ENCODE measurements around the gene DDX47.
"Not testable (repeated sequence)": the region's sequence is repeated elsewhere in the genome, so short reads cannot be mapped to it uniquely, and the experiment has no call there.

DDX47 gene

DNA sequence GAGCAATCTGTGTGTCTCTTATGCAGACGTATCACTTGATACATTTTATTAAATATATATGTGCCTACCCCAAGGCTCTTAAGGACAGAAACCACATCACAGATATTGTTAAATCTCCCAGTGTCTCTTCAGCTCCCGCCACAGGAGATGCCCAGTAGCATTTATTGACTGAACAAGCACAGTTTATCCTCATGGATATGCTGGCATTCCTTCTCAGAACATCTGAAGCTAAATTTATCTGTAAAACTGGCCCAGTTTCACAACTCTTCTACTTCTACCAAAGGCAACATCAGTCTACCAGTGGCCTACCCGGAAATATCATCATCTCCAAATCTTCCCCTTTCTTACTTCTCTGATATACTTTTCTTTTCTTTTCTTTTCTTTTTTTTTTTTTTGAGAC, 17.0 kb upstream of the DDX47 start:
- Histone ChIP-seq H3K9me3 (ENCODE audit: control insufficient read depth, low read length) (no peaks in the 10 kb centered on the region), H3K4me1 (ENCODE audit: control insufficient read depth, insufficient read depth, low read length) (peaks cover 9% of the 10 kb centered on the region), H3K27ac (ENCODE audit: insufficient read depth, low read depth, low read length, poor library complexity, severe bottlenecking) (no peak overlapping the region), H3K27me3 (ENCODE audit: control insufficient read depth, insufficient read depth, low read length, poor library complexity, severe bottlenecking) (no peaks in the 10 kb centered on the region), H3K4me3 (ENCODE audit: insufficient read depth, low read depth, low read length) (no peak overlapping the region), H3K36me3 (ENCODE audit: control insufficient read depth, insufficient read depth, low read length) (no peaks in the 10 kb centered on the region)
- WGBS, 2 experiments = 66 to 80% methylated on average over 2 to 3 of the region's 3 CpGs

DNA sequence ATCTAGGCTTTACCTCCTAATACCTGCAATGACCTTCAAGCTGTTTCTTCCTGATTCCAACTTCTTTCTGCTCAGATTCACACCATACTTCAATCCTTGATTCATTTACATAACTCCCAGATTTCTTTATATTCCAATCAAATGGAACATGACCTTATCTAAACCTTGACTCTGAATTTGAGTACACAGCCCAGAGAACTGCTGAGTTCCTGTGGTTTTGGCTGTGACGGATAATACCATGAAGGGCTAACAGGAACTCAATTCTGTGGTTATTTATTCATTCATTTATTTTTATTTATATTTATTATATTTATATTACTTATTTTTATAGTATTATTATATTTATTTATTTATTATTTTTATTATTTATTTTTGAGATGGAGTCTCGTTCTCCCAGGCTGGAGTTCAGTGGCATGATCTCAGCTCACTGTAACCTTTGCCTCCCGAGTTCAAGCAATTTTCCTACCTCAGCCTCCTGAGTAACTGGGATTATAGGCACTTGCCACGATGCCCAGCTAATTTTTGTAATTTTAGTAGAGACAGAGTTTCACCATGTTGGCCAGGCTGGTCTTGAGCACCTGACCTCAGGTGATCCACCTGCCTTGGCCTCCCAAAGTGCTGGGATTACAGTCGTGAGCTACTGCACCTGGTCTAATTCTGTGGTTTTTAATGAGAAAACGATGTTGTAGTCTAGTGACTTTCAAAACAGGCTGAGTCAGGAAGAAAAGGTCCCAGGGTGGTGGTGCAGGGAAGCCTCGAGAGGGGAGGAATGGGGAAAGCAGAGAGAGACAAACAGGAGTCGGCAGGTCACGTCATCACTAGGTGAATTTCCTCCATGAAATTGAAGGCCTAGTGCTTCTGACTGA, 16.0 kb upstream of the DDX47 start:
- WGBS, 2 experiments = 89 to 93% methylated on average over 8 to 9 of the region's 9 CpGs
- Histone ChIP-seq H3K4me3 (ENCODE audit: insufficient read depth, low read depth, low read length) (no peak overlapping the region), H3K27ac (ENCODE audit: insufficient read depth, low read depth, low read length, poor library complexity, severe bottlenecking) (no peak overlapping the region), H3K36me3 (ENCODE audit: control insufficient read depth, insufficient read depth, low read length) (no peaks in the 10 kb centered on the region), H3K4me1 (ENCODE audit: control insufficient read depth, insufficient read depth, low read length) (peaks cover 3% of the 10 kb centered on the region), H3K9me3 (ENCODE audit: control insufficient read depth, low read length) (no peaks in the 10 kb centered on the region), H3K27me3 (ENCODE audit: control insufficient read depth, insufficient read depth, low read length, poor library complexity, severe bottlenecking) (no peaks in the 10 kb centered on the region)

DNA sequence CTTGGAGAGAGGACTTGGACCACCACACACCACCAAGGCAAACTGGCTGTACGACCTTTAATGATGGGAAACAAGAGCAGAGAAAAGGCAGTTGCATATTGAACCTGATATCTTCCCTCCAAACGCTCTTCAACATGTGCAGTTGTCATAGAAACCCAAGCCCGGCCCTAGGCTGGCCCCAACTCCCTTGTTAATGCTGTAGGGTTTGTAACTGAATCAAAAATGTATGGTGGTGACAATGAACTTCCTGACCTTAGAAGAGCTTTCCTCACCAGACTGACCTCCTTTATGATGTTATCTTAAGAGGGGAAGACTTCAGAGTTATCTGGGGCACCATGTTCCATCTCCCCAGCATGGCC, 15.4 kb upstream of the DDX47 start:
- Histone ChIP-seq H3K4me3 (ENCODE audit: insufficient read depth, low read depth, low read length) (no peak overlapping the region), H3K36me3 (ENCODE audit: control insufficient read depth, insufficient read depth, low read length) (no peaks in the 10 kb centered on the region), H3K4me1 (ENCODE audit: control insufficient read depth, insufficient read depth, low read length) (no peaks in the 10 kb centered on the region), H3K9me3 (ENCODE audit: control insufficient read depth, low read length) (no peaks in the 10 kb centered on the region), H3K27ac (ENCODE audit: insufficient read depth, low read depth, low read length, poor library complexity, severe bottlenecking) (no peak overlapping the region), H3K27me3 (ENCODE audit: control insufficient read depth, insufficient read depth, low read length, poor library complexity, severe bottlenecking) (no peaks in the 10 kb centered on the region)
- WGBS, 2 experiments = 82 to 93% methylated on average over 3 of the region's 3 CpGs

DNA sequence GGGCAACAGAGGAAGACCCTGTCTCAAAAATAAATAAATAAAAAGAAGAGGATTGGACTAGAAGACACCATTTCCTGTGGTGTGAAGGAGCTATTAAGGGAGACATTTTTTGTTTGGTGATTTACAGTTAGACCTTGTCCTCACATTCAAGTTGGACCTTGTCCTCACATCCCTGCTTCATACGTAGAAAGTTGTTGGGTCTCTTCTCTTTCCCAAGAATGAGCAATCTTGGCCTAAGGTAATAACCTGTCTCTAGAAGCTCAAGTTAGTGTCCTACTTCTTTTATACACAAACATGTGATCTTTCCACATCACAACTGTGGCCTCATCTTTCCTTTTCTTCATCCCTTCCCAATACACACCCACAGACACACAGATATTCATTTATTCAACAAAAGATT, 14.7 kb upstream of the DDX47 start:
- H3K4me1 ChIP-seq (ENCODE audit: control insufficient read depth, insufficient read depth, low read length) = no peaks in the 10 kb centered on the region
- no peak overlapping the region for H3K27ac ChIP-seq (ENCODE audit: insufficient read depth, low read depth, low read length, poor library complexity, severe bottlenecking)
- WGBS, 2 experiments = 84 to 93% methylated on average over 1 of the region's 1 CpG

DNA sequence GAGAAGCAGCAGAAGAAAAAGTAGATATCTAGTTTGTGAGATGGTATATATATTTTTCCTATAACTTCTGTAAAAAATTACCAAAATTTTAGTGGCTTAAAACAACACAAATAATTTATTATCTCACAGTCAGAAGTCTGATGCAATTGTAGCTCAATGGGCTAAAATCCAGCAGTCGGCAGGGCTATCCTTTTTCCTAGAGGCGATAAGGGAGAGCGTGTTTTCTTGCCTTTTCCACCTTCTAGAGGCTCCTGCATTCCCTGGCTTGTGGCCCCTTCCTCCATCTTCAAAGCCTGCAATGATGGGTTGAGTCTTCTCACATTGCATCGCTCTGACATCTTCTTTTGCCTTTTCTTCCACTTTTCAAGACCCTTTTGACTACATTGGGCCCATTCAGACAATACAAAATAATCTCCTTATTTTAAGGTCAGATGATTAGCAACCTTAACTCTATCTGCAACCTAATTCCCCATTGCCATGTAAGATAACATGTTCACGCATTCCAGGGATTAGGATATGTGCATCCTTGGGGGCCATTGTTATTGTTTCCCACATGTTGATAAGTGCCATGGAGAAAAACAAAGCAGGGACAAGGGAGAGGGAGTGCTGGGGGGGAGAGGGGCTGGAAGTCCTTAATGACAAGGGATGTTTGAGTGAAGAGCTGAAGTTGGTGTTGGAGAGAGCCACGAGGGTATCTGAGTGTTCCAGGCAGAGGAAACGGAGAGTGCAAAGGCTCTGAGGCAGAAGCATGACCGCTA, 13.8 kb upstream of the DDX47 start:
- H3K4me3 ChIP-seq (ENCODE audit: insufficient read depth, low read depth, low read length) = no peak overlapping the region
- no peak overlapping the region for H3K27ac ChIP-seq (ENCODE audit: insufficient read depth, low read depth, low read length, poor library complexity, severe bottlenecking)
- H3K4me1 ChIP-seq (ENCODE audit: control insufficient read depth, insufficient read depth, low read length) = no peaks in the 10 kb centered on the region
- H3K9me3 ChIP-seq (ENCODE audit: control insufficient read depth, low read length) = no peaks in the 10 kb centered on the region
- H3K36me3 ChIP-seq (ENCODE audit: control insufficient read depth, insufficient read depth, low read length) = no peaks in the 10 kb centered on the region
- 83 to 84% methylated on average over 8 of the region's 8 CpGs for WGBS, 2 experiments
- no peaks in the 10 kb centered on the region for H3K27me3 ChIP-seq (ENCODE audit: control insufficient read depth, insufficient read depth, low read length, poor library complexity, severe bottlenecking)

More for the DNA sequence above, 14.7 kb upstream of the DDX47 start:
- no peaks in the 10 kb centered on the region for H3K36me3 ChIP-seq (ENCODE audit: control insufficient read depth, insufficient read depth, low read length)
- H3K9me3 ChIP-seq (ENCODE audit: control insufficient read depth, low read length) = no peaks in the 10 kb centered on the region
- H3K27me3 ChIP-seq (ENCODE audit: control insufficient read depth, insufficient read depth, low read length, poor library complexity, severe bottlenecking) = no peaks in the 10 kb centered on the region
- no peak overlapping the region for H3K4me3 ChIP-seq (ENCODE audit: insufficient read depth, low read depth, low read length)

DNA sequence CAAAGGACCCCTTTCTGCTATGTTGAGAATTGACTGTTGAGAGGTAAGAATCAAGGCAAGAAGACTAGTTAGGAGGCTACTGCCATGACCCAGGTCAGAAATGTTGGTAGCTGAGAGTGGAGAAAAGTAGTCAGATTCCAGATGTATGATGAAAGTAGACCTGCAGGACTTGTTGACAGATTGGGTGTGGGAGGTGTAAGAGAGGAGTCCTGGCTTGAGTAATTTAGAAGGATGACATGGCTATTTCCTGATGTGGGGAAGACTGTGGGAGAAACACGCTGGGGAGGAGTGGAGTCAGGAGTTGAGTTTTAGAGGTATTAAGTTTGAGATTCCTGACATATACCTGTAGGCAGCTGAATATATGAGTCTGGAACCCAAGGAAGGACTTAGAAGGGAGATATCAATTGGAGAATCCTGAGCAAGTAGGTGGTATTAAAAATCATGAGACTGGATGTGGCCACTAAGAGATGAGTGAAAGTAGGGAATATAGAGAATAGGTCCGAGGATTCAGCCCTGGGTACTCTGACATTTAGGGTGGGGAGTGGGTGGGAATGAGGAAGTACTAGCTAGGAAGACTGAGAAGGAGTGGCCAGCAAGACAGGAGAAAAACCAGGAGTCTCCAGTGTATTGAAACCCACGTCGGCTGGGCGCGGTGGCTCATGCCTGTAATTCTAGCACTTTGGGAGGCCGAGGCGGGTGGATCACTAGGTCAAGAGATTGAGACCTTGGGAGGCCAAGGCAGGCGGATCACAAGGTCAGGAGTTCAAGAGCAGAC, 12.6 kb upstream of the DDX47 start:
- no peaks in the 10 kb centered on the region for H3K4me1 ChIP-seq (ENCODE audit: control insufficient read depth, insufficient read depth, low read length)
- no peaks in the 10 kb centered on the region for H3K27me3 ChIP-seq (ENCODE audit: control insufficient read depth, insufficient read depth, low read length, poor library complexity, severe bottlenecking)
- 91% methylated on average over 9 of the region's 9 CpGs for WGBS, 2 experiments
- H3K4me3 ChIP-seq (ENCODE audit: insufficient read depth, low read depth, low read length) = no peak overlapping the region
- no peaks in the 10 kb centered on the region for H3K36me3 ChIP-seq (ENCODE audit: control insufficient read depth, insufficient read depth, low read length)
- H3K27ac ChIP-seq (ENCODE audit: insufficient read depth, low read depth, low read length, poor library complexity, severe bottlenecking) = no peak overlapping the region
- H3K9me3 ChIP-seq (ENCODE audit: control insufficient read depth, low read length) = no peaks in the 10 kb centered on the region

DNA sequence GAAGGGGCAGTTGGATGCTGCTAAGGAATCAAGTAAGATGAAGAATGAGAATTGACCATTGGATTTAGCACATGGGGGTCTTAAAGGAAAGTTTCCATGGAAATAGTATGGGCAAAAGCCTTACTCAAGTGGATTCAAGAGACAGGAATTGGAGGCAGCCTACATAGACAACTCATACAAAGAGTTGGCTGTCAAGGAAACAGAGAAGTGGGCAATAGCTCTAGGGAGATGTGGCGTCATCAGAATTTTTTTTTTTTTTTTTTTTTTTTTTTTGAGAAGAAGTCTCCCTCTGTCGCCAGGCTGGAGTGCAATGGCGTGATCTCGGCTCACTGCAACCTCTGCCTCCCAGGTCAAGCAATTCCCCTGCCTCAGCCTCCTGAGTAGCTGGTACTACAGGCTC, 11.5 kb upstream of the DDX47 start:
- WGBS, 2 experiments = 91 to 94% methylated on average over 4 of the region's 4 CpGs
- not testable (repeated sequence) for H3K36me3 ChIP-seq (ENCODE audit: control insufficient read depth, insufficient read depth, low read length); H3K9me3 ChIP-seq (ENCODE audit: control insufficient read depth, low read length); H3K27me3 ChIP-seq (ENCODE audit: control insufficient read depth, insufficient read depth, low read length, poor library complexity, severe bottlenecking); H3K27ac ChIP-seq (ENCODE audit: insufficient read depth, low read depth, low read length, poor library complexity, severe bottlenecking); H3K4me3 ChIP-seq (ENCODE audit: insufficient read depth, low read depth, low read length); H3K4me1 ChIP-seq (ENCODE audit: control insufficient read depth, insufficient read depth, low read length)

DNA sequence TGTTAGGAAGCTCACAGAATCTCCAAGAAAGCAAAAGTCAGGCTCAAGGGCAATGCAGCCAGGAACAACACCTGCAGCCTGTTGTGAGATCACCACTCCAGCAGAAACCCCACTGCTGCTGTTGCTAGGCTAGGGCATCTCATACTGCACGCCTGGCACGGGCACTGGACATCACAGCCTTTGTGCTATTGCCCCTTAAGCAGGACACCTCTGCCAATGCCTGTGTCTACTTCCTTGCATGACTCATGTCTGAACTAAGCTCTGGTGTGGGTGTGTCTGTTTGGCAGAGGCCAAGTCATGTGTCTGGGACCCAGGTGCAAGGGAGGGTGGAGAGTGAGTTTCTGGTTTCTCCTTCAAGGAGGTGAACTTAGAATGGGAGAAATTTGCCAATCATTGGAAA, 10.0 kb upstream of the DDX47 start:
- 95% methylated on average over 2 of the region's 2 CpGs for WGBS, 2 experiments
- Histone ChIP-seq H3K9me3 (ENCODE audit: control insufficient read depth, low read length) (no peaks in the 10 kb centered on the region), H3K4me1 (ENCODE audit: control insufficient read depth, insufficient read depth, low read length) (no peaks in the 10 kb centered on the region), H3K36me3 (ENCODE audit: control insufficient read depth, insufficient read depth, low read length) (no peaks in the 10 kb centered on the region), H3K27ac (ENCODE audit: insufficient read depth, low read depth, low read length, poor library complexity, severe bottlenecking) (no peak overlapping the region), H3K27me3 (ENCODE audit: control insufficient read depth, insufficient read depth, low read length, poor library complexity, severe bottlenecking) (no peaks in the 10 kb centered on the region), H3K4me3 (ENCODE audit: insufficient read depth, low read depth, low read length) (no peak overlapping the region)

DNA sequence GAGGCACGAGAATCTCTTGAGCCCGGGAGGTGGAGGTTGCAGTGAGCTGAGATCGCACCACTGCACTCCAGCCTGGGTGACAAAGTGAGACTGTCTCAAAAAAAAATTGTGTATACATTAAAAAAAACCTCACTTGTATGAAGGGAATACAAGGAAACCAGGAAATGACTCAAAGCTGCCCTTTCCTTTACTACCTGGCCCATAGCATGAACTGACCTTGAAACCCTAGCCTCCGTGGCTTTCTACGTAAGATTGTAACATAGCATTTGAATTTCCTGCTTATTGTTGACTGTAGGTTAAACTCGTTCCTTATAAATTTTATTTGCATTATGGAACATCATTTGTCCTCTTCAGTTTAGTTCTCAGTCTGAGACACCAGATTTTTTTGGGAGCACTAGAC, 9.1 kb upstream of the DDX47 start:
- Histone ChIP-seq H3K4me3 (ENCODE audit: insufficient read depth, low read depth, low read length) (no peak overlapping the region), H3K9me3 (ENCODE audit: control insufficient read depth, low read length) (no peaks in the 10 kb centered on the region), H3K27ac (ENCODE audit: insufficient read depth, low read depth, low read length, poor library complexity, severe bottlenecking) (no peak overlapping the region), H3K4me1 (ENCODE audit: control insufficient read depth, insufficient read depth, low read length) (no peaks in the 10 kb centered on the region), H3K36me3 (ENCODE audit: control insufficient read depth, insufficient read depth, low read length) (no peaks in the 10 kb centered on the region), H3K27me3 (ENCODE audit: control insufficient read depth, insufficient read depth, low read length, poor library complexity, severe bottlenecking) (no peaks in the 10 kb centered on the region)
- 95 to 97% methylated on average over 6 of the region's 6 CpGs for whole genome bisulfite sequencing, 2 experiments

DNA sequence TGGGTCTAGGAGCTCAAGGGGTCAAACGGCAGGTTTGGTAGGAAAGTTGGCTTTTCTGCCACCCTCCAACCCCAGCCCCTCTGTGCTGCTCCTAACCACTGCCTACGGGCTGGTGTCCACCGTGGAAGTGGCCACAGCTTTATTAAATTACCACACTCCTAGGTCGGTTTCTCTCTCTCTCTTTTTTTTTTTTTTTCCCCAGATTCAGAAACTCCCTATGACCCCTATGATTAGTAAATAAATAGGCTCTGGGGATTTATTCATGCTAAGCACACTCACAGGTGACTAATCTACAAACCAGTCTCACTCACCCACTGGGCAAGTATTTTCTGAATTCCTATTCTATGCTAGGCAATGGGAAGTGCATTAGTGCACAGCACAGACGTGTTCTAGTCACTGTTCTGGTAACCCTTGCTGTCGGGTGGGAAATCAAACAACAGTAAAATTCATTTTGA, 8.7 kb upstream of the DDX47 start:
- Histone ChIP-seq H3K27ac (ENCODE audit: insufficient read depth, low read depth, low read length, poor library complexity, severe bottlenecking) (no peak overlapping the region), H3K4me1 (ENCODE audit: control insufficient read depth, insufficient read depth, low read length) (no peaks in the 10 kb centered on the region), H3K36me3 (ENCODE audit: control insufficient read depth, insufficient read depth, low read length) (no peaks in the 10 kb centered on the region), H3K27me3 (ENCODE audit: control insufficient read depth, insufficient read depth, low read length, poor library complexity, severe bottlenecking) (no peaks in the 10 kb centered on the region), H3K9me3 (ENCODE audit: control insufficient read depth, low read length) (no peaks in the 10 kb centered on the region), H3K4me3 (ENCODE audit: insufficient read depth, low read depth, low read length) (no peak overlapping the region)
- WGBS, 2 experiments = 85 to 87% methylated on average over 5 to 6 of the region's 6 CpGs
